Cardiac septum (tissue), 1 donor: Measurements from ENCODE around the gene LZTR1. TPM values are rescaled to one million over a fixed set of nuclear protein-coding genes. Genes with fewer than 3 reads are reported as not detected.
"Not testable (repeated sequence)": the region's sequence is repeated elsewhere in the genome, so short reads cannot be mapped to it uniquely, and the experiment has no call there.

Experiments used
- DNase-seq: peaks from one replicate; pipeline ENCODE4 v3.0.0-alpha.2; 2020; ENCODE audit warnings: low spot score
- intact Hi-C: fragments of 100-400 bp; cut with DNase I; formaldehyde crosslinking; loops from one replicate; pipeline ENCODE4 v1.14.0; 2022
- total RNA-seq: library from RNA; stranded (reverse); fragmentation: NEBNext Ultra II Directional; extraction: Animal tissue kit (Norgen Biotek cat#: 25700); gene quantifications from one replicate; pipeline ENCODE4 v1.2.1, GENCODE V29; 2021
- donor health status: DM: no; HTN: no; CAD: no.

LZTR1 gene
- total RNA-seq, 1 donor from 2014 or later = 33.0 TPM

DNA sequence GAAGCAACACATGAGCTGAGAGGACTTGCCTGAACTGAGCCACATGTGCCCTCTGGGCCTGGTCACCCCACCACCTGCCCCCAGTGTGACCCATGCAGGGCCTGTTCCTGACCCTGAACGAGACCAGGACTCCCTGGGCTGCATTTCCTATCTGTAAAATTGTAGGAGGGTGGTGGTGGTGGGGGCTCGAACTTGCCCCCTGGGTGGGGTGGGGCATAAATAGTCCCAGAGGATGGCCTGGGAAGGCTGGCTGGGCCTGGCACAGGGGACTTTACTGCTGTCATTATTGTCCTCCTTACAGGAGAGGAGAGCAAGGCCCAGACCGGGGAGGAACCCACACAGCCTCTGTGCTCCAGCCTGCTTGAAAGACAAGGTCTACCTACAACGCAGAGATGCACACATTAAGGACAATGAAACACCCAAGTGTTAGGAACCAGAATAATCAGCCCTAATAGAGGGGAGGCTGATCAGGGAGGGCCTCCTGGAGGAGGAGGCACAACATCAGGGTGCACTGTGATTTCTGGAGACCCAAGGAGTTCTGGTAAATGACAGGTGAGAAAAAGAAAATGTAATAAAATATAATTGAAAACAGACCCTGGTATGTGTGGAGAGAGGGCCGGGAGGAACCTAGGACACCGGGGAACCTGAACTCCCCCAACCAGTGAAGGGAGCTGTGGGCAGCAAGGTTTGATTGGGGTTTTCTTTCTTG, 17.9 kb upstream of the LZTR1 start:
- intact Hi-C loops = no loop called here
- DNase-seq = no peak

DNA sequence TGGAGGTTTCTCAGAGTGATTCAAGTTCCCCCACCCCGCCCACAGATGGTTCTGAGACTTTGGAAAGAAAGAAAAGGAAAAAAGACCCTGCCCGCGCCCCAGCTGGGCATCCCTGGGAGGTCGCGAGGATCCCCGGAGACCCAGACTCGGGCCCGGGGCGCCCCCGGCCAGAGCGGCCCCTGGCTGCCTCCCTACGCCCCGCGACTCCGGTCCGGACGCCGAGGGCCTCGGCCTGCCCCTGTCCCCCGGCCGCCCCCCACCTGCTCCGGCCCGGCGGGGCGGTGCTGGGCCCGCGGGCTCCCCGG, 17.3 kb upstream of the LZTR1 start:
- intact Hi-C loops = no loop called here
- no peak for DNase-seq

DNA sequence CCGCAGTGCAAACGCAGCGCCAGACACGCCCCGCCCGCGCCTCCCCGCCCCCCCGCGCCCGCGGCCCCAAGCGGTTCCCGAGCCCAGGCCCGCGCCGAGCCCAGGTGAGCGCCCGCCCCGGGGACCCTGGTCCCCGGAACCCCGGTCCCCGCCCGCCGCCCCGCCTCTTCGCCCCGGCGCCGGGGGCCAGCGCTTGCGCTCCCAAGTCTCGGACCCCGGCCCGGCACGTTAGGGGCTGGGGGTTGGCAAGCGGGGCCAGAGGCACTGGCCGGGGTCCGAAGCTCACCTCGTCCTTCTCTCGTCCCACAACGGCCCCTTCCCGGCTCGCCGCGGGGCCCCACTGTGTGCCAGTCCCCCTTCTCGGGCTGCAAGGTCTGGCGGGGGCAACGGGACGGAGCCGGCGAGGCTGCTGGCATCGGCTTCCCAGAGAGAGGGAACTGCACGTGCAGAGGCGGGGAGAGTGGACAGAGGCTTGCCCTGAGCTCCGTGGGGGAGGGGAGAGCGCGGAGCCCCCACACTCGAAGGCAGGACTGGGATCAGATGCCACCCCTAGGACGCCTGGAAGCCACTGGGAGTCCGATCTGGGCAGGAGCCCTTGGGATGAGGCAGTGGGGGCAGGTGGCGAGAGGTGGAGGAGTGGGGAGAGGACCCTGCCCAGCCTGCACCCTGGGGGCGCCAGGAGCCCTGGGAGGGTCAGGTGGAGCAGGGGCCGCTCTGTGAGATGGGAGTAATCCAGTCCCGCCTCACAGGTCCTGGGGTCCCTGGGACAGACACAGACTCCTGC, 16.8 kb upstream of the LZTR1 start:
- intact Hi-C loops = no loop called here
- no peak for DNase-seq

DNA sequence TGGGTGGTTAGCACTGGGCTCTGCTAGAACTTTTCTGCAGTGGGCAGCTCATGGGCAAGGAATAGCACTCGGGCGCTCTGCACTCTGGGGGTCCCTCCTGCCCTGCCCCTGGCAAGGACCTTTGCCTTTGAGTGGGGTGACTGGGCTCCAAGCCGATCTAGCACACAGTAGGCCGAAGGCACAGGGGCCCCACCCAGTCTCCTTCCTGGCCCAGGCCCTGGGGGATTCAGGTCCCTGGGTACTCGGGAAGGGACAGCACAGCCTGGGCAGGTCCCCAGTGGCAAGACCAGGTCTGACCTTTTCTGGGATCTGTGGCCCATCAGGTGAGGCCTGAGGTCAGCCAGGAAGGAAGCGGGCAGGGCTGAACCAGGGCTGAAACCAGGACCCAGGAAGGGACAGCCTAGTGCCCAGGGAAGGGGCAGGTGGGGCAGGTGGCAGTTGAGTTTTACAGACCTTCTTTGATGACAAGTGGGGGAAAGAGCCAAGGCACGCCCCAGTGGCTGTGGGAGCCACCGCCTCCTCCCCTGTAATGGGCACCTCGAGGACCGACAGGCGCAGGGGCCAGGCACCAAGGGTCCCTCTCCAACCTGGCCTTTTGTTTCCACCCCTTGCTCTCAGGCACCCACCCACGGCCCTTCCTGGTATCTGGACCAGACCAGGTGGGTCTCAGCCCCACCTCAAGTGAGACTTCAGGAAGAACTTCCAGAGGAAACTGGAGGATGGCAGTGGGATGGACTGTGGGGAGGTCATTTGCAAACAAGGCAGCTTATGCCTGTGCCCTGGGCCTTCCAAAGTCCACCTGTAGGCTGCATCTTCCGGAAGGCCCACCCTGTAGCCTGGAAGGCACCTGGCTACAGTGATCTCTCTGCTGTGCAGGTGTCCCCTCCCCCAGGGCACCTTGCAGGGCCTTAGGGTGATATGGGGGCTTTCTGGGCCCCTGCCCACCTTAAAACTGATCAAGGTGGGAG, 15.9 kb upstream of the LZTR1 start:
- no peak for DNase-seq
- intact Hi-C loops = no loop called here

DNA sequence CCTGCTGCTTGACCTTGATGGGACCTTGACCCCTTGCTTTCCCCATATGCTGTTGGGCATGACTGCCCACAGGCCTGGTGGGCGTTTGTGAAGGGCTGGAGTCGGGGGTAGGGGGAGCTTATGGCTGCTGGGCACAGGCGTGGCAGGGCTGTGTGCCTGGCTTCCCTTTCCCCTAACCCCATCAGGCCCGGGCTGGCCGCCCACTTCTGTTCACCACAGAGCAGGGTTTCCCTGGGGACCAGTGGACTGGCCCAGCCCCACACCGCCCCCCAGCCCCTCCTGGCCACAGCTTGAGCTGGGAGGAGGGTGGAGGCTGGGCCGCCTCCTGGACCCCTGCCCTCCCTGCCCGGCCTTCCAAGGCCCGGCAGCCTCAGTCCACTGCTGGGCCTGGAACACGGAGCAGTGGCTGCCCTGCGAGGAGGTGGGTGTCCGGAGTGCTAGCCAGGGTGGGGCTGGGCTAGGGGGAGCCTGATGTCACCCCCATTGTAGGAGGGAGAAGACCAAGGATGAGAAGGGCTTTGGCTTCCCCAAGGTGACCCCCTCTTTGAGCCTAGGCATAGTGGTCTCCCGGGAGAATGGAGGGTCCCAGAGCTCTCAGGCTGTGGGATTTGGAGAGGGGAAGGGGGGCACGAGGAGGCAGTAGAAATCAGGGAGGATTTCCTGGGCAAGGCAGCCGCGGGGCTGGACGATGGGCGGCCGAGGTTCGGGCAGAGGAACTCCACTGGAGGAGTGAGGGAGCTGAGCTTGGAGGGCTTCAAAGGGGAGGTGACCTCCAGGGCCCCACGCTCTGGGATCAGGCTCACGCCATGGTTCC, 15.0 kb upstream of the LZTR1 start, which contains the start of gene AIFM3:
TSS of gene AIFM3 (plus strand) at position 373 of the 814 bp plus-strand sequence. CDS start 690 bp downstream, outside the sequence.
- intact Hi-C loops = no loop called here
- DNase-seq = no peak

GRCh38 chr22:20967697-20968211, 14.3 kb upstream of the LZTR1 start:
- DNase-seq = no peak

GRCh38 chr22:20968281-20968977, 13.7 kb upstream of the LZTR1 start:
- intact Hi-C loops = no loop called here

More at GRCh38 chr22:20967697-20968211, 14.3 kb upstream of the LZTR1 start:
- intact Hi-C loops = no loop called here

DNA sequence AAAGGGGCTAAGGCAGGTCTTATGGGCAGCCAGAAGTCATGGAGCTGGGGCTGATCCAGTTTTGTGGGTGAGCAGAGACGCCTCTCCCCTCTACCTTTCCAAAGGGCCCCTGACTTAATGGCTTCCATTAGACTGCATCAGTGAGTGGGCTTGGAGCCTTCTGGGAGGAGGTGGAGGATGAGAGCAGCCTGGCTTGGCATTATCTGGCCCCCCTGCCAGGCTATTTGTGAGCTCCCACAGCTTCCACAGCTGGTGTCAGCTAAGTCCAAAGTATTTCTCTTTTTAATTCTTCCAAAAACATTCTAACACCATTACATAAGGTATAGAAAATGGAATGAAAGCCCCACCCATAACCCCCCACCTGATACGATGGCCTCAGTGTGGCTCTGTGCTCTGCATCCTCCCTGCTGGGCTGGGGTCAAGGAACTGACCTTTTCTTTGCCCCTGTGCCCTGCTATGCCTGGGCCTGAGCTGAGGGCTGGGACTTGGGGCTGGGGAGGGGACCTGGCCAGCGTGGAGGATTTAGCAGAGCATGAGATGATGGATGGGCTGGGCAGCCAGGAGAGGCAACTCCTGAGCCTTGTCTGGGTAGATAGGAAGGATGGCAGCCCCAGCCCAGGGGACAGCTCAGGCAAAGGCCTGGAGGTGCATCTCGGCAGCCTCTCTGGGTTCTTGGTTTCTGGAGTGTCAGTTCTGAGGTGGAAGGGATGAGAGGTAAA, 11.0 kb upstream of the LZTR1 start:
- DNase-seq = no peak
- intact Hi-C loops = no loop called here

More at GRCh38 chr22:20968281-20968977, 13.7 kb upstream of the LZTR1 start:
- DNase-seq = no peak

DNA sequence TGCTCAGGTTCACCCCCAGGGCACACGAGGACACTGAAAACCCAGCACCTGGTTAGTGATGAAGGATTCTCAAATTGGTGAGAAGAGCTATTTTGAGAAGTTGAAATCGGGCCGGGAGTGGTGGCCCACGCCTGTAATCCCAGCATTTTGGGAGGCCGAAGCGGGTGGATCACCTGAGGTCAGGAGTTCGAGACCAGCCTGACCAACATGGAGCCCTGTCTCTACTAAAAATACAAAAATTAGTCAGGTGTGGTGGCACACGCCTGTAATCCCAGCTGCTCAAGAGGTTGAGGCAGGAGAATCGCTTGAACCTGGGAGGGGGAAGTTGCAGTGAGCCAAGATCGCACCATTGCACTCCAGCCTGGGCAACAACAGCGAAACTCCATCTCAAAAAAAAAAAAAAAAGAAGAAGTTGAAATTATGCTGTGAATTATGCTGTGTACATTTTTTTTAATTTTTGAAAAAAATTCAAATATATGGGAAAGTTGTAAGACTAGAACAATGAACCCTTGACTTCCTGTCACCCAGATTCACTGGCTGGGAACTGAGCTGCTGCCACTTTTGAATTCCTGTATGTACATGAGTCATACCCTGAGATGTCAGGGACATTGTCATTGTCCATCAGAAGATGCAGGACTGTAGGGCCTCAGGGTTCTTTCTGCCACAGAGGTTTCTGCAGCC, 9.9 kb upstream of the LZTR1 start:
- DNase-seq, intact Hi-C loops: not testable (repeated sequence)

GRCh38 chr22:20972933-20973577, 9.0 kb upstream of the LZTR1 start:
- DNase-seq = no peak
- intact Hi-C loops = no loop called here

DNA sequence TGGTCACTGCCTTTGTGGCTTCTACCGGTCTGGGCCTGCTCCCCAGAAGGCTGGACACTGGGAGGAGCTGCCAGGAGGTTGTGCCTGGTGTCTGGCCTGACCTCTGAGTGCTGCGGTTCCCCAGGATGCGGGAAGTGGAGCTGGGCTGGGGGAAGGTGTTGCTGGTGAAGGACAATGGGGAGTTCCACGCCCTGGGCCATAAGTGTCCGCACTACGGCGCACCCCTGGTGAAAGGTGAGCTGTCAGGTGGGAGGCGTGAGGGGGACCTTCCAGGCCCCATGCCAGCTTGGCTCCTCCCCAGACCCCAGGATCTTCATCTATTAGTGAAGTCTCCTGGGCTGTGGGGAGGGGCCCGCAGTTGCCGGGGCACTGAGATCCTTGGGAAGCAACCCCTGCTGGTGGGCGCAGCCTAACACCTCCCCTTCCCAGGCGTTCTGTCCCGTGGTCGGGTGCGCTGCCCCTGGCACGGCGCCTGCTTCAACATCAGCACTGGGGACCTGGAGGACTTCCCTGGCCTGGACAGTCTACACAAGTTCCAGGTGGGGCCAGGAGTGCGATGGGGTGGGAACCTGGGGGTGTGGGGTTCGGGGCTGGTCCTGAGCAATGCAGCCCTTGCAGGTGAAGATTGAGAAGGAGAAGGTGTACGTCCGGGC, 8.3 kb upstream of the LZTR1 start:
- intact Hi-C loops = no loop called here
- no peak for DNase-seq

- intact Hi-C loops = no loop called here
- no peak for DNase-seq
Measured at GRCh38 chr22:20974336-20974955, 7.7 kb upstream of the LZTR1 start.

- intact Hi-C loops = no loop called here
- DNase-seq = no peak
Measured at GRCh38 chr22:20975541-20976290, 6.4 kb upstream of the LZTR1 start.

DNA sequence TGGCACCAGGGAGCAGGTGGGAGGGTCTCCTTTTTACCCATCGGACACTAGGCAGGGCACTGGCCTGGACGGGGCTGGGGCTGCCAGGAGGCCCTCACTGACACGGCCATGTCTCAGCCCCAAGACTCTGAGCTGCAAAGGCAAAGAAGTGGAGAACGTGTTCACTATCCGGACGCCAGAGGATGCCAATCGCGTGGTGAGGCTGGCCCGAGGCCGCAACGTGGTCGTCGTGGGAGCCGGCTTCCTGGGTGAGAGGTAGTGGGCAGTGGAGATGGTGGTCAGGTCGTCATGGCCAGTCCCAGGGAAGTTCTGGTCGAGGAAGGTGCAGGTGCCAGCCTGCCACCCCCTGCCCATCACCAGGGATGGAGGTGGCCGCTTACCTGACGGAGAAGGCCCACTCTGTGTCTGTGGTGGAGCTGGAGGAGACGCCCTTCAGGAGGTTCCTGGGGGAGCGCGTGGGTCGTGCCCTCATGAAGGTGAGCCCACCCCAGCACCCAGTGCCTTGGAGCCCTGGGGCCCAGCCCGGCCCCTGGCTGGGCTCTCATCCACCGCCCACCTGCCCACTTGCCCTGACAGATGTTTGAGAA, 5.7 kb upstream of the LZTR1 start:
- intact Hi-C loops = no loop called here
- DNase-seq = no peak

GRCh38 chr22:20977019-20977418, 5.1 kb upstream of the LZTR1 start:
- no peak for DNase-seq
- intact Hi-C loops = no loop called here
